ENCODE measurements around the gene PRKCD. TPM values are rescaled to one million over a fixed set of nuclear protein-coding genes. Genes with fewer than 3 reads are reported as not detected.

Gene PRKCD
- total RNA-seq, 1 experiment from 2014 or later, result 30.9 TPM

DNA sequence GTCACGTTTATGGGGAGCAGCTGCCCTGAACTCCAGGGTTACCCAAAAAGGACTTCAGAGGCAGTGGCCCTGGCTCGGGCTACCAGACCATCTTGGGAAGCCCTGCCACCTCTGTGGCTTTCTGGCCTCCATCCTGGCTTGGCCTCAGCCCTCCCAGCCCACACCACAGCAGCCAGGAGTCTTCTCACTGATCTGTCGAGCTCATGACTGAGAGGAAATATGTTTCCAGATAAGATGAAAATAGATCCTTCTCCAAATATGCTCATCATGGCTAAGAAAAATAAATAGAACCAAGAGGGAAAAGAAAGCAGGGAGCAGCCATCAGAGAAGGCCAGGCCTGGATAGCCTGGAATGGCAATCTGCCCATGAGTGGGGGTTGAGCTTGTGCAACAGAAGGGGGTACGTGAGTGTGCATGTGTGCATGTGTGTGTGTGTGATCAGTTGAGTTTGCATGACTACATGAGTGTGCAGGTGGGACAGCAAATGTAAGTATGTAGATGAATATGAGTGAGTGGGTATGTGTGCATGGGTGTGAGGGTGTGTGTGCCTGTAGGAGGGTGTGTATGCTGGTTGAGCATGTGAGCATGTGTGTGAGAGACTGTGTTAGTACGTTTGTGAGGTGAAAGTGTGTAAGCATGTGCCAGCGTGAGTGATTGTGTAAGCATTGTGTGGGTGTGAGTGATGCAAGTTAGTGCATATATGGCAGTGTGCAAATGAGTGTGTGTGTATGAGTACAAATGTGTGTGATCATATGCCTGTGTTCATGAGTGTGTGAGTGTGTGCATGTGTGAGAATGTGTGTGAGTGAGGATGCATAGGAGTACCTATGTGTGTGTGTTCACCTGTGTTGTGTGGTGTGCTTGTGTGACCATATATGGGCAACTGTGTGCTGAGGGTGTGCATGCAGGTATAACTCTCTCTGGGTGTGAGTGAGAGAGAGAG is 20.8 kb upstream of the PRKCD start:
- no peak overlapping the region for H3K27ac Mint-ChIP-seq (ENCODE audit: unreplicated experiment)
- BruUV-seq (replicated peaks), result no TSS peak
- H3K4me3 Mint-ChIP-seq (ENCODE audit: unreplicated experiment), result no peak overlapping the region
- H3K4me1 Mint-ChIP-seq (ENCODE audit: low read depth, unreplicated experiment), result peaks cover 12% of the 10 kb centered on the region
- DNase-seq, result no peak
- no peaks in the 10 kb centered on the region for H3K27me3 Mint-ChIP-seq (ENCODE audit: insufficient read depth, unreplicated experiment)
- H3K36me3 Mint-ChIP-seq (ENCODE audit: insufficient read depth, unreplicated experiment), result no peaks in the 10 kb centered on the region
- Histone ChIP-seq H3K4me3 (ENCODE audit: low read depth, low read length) (no peak overlapping the region), H3K36me3 (ENCODE audit: control insufficient read depth, insufficient read depth, low read length) (no peaks in the 10 kb centered on the region), H3K27me3 (replicated peaks; ENCODE audit: control insufficient read depth, insufficient read depth, low read length) (no peaks in the 10 kb centered on the region), H3K9me3 (no peaks in the 10 kb centered on the region), H3K4me1 (peaks cover 5% of the 10 kb centered on the region)
- TF ChIP-seq, protein P1, sequence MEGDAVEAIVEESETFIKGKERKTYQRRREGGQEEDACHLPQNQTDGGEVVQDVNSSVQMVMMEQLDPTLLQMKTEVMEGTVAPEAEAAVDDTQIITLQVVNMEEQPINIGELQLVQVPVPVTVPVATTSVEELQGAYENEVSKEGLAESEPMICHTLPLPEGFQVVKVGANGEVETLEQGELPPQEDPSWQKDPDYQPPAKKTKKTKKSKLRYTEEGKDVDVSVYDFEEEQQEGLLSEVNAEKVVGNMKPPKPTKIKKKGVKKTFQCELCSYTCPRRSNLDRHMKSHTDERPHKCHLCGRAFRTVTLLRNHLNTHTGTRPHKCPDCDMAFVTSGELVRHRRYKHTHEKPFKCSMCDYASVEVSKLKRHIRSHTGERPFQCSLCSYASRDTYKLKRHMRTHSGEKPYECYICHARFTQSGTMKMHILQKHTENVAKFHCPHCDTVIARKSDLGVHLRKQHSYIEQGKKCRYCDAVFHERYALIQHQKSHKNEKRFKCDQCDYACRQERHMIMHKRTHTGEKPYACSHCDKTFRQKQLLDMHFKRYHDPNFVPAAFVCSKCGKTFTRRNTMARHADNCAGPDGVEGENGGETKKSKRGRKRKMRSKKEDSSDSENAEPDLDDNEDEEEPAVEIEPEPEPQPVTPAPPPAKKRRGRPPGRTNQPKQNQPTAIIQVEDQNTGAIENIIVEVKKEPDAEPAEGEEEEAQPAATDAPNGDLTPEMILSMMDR (IDR thresholded peaks at IDR 0.05; ENCODE audit: insufficient read depth in 1 of 2, low read depth in 1 of 2, low read length in 1 of 2, severe bottlenecking in 1 of 2, unreplicated experiment in 1 of 2), result no peak
- CTCF ChIA-PET, result no interaction called here
- H3K9me3 Mint-ChIP-seq (ENCODE audit: unreplicated experiment), result no peaks in the 10 kb centered on the region
- intact Hi-C loops (cut with micrococcal nuclease; ENCODE audit: unreplicated experiment), result no loop called here
- POLR2A ChIA-PET, result interaction anchor here (0.6 kb wide), 1 partner anchor 63 kb away, joined by 4 read pairs; no protein-coding TSS in a partner anchor

DNA sequence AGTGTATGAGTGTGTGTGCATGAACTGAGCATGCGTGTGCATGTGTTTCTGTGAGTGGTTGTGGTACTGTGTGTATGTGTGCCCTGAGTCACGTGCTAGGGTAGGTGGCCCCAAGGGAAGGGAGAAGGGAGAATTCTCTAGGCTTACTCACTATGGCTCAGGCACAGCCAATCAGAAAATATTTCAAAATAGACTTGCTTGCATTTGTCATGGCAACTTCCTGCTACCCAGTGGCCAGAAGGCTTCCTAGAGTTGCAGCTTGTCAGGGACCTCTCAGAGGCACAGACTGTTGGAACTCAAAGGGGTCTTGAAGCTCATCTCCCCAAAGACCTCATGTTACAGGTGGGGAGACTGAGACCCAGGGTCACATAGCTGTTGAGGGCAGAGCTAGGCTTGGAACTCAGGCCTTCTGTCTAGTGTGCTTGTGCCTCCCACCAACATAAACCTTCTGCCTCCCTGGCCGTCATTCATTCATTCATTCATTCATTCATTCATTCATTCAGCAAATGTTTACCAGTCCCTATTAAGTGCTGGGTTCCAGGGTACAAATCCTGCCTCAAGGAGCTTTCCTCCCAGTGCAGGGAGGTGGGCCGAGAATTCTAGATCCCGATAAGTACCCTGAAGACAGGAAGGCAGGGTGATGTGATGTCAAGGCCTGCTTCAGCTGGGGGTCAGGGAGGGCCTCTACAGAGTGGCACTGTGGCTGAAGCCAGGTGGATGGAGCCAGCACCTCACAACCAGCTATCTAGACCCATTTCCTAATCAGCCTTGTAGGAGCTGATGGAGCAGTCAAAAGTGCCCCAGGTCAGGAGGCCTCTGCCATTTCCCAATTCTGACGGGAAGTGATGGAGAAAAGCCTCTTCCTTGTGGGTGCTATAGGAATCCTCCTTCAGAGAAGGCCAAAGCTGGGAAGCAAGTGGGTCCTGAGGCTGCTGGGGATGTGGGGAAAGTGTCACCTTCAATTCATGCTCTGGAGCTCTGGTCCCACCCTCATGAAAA is 19.9 kb upstream of the PRKCD start:
- intact Hi-C loops (cut with micrococcal nuclease; ENCODE audit: unreplicated experiment), result no loop called here

More for the DNA sequence above, 19.9 kb upstream of the PRKCD start:
- ChIA-PET CTCF (no interaction called here), POLR2A (no interaction called here)
- H3K27ac Mint-ChIP-seq (ENCODE audit: unreplicated experiment), result no peak overlapping the region
- TF ChIP-seq, protein P1 (IDR thresholded peaks at IDR 0.05; ENCODE audit: insufficient read depth in 1 of 2, low read depth in 1 of 2, low read length in 1 of 2, severe bottlenecking in 1 of 2, unreplicated experiment in 1 of 2), result no peak
- Histone ChIP-seq H3K9me3 (no peaks in the 10 kb centered on the region), H3K4me1 (peaks cover 14% of the 10 kb centered on the region), H3K27me3 (replicated peaks; ENCODE audit: control insufficient read depth, insufficient read depth, low read length) (no peaks in the 10 kb centered on the region), H3K36me3 (ENCODE audit: control insufficient read depth, insufficient read depth, low read length) (no peaks in the 10 kb centered on the region), H3K4me3 (ENCODE audit: low read depth, low read length) (no peak overlapping the region)
- no TSS peak for BruUV-seq (replicated peaks)
- H3K27me3 Mint-ChIP-seq (ENCODE audit: insufficient read depth, unreplicated experiment), result no peaks in the 10 kb centered on the region
- H3K36me3 Mint-ChIP-seq (ENCODE audit: insufficient read depth, unreplicated experiment), result no peaks in the 10 kb centered on the region
- DNase-seq, result no peak
- peaks cover 20% of the 10 kb centered on the region for H3K4me1 Mint-ChIP-seq (ENCODE audit: low read depth, unreplicated experiment)
- H3K4me3 Mint-ChIP-seq (ENCODE audit: unreplicated experiment), result no peak overlapping the region
- no peaks in the 10 kb centered on the region for H3K9me3 Mint-ChIP-seq (ENCODE audit: unreplicated experiment)

Measured in Caco-2 (cell line).